HG02798 (cell line): ENCODE data around the gene OR8J1.
"Not testable (repeated sequence)": the region's sequence is repeated elsewhere in the genome, so short reads cannot be mapped to it uniquely, and the experiment has no call there.

ENCODE experiments used
- ATAC-seq: cut with Tn5 transposase; IDR thresholded peaks from one replicate; pipeline ENCODE4 v1.9.1; 2021; ENCODE audit warnings: mild to moderate bottlenecking; ENCODE audit not compliant: unreplicated experiment, poor library complexity

OR8J1 gene, protein sequence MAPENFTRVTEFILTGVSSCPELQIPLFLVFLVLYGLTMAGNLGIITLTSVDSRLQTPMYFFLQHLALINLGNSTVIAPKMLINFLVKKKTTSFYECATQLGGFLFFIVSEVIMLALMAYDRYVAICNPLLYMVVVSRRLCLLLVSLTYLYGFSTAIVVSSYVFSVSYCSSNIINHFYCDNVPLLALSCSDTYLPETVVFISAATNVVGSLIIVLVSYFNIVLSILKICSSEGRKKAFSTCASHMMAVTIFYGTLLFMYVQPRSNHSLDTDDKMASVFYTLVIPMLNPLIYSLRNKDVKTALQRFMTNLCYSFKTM

DNA sequence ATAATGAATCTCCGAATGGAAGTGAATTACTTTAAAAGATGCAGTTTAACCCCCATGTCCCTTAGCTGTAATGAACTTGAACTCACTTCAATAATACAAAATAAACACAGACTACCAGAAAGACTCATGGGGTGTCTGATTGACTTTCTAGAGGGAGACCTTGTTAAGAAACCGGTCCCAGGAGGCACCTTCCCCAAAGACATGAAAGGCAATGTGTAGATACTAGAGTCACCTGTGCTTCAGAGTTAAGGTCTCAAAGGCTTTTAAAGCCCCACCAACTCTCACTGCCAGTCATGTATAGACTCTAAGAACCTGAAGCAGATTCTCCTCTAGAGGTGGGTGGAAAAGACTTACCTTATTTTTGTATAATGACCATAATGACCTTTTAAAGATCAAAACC is at the start of gene OR8J1:
Gene OR8J1, plus strand, starts transcription at position 301 of the 400 bp plus-strand sequence. CDS start 5,956 bp downstream, outside the sequence.
- ATAC-seq: no peak

DNA sequence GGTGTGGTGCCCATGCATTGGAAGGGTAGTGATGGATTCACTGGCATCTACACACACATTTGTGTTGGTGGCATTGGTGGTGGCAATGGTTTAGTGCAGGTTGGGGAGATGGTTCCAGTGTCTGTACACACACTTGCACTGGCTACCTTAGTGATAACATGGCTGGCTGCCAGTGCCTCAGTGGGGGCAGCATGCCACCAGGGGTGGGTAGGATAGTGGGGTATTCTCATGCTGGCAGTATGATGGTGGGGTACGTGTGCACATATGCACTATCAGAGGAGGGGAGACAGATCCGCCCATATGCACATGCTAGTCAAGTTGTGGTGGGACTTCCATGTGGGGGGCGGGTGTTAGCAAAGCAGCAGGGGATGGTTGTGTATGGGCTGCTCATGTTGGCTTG is 46.3 kb upstream of the OR8J1 start:
- no peak for ATAC-seq

GRCh38 chr11:56314844-56315243 is 39.2 kb upstream of the OR8J1 start, which contains the start of gene OR8K3:
Gene OR8K3 (plus strand): TSS chr11:56315144. CDS start chr11:56318307, 3,163 bp downstream.
- no peak for ATAC-seq

GRCh38 chr11:56331861-56332491 is 22.1 kb upstream of the OR8J1 start:
- ATAC-seq: no peak

DNA sequence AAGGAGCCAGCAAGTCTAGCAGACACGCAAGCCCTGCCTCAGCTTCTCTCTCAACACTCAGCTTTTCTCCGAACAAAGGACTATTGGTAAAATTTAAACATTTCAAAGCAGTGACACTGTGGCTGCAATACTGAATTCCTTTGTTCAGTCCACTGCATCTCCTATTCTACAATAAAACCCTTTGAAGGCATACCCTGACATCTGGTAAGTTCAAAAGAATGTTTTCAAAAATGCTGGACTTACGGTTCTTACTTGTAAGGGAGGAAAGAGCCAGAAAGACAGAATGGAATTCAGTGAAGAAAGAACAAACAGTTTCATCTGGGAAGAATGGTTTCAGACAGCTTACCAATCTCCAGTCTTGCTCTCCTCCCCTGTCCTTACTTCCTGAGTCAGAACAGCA is 20.9 kb upstream of the OR8J1 start:
- no peak for ATAC-seq

GRCh38 chr11:56340289-56340688 is 13.8 kb upstream of the OR8J1 start:
- no peak for ATAC-seq

GRCh38 chr11:56345739-56346138 is 8.4 kb upstream of the OR8J1 start, which contains the start of gene OR8K1:
Gene OR8K1 (plus strand): TSS chr11:56346039. CDS start chr11:56346039, 0 bp downstream.
- ATAC-seq: no peak

GRCh38 chr11:56375324-56375723 is 21.2 kb downstream of the OR8J1 start, which contains the start of gene OR8U1:
Gene OR8U1 (plus strand): TSS chr11:56375624. CDS start chr11:56375624, 0 bp downstream.
- no peak for ATAC-seq

DNA sequence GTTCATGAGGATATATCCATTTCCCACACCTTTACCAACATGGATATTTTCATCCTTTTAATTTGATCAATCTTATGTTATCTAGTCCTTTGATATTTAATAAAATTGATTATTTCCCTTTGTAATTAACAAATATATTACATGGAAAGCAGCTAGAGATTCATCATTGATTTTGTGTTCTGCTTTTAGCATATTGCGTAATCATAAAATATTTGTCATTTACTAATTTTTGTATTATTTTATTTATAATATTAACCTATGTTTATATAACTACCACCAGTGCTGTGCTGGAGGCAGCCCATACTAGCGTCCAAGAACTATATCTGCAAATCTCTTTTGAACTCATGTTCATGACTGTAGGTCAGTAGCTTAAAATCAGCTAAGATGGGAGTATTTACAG is 26.0 kb downstream of the OR8J1 start:
- no peak for ATAC-seq

GRCh38 chr11:56394381-56394780 is 40.3 kb downstream of the OR8J1 start:
- no peak for ATAC-seq

GRCh38 chr11:56396047-56396446 is 42.0 kb downstream of the OR8J1 start:
- ATAC-seq: no peak

GRCh38 chr11:56401858-56402461 is 47.9 kb downstream of the OR8J1 start:
- not testable (repeated sequence) for ATAC-seq

- no peak for ATAC-seq
These were observed 50.3 kb downstream of the OR8J1 start for GRCh38 chr11:56404393-56404792.

DNA sequence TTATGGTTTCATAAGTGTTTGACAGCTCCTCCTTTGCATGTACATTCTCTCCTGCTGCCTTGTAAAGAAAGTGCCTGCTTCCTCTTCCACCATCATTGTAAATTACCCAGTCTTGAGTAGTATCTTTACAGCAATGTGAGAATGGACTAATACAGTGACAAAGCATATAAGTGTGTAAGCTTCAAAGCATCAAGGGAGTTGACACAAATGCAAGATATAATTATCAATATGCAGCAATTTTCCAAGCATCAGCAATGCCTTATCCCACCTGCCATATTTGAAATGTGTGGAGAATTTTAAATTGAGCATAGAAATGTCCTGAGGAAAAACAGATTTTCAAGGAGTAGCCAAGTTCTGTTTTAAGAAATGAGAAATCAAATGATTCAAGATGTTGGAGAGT is 56.7 kb downstream of the OR8J1 start:
- ATAC-seq: no peak
